Measurements from ENCODE around the gene ETFDH. TPM values are rescaled to one million over a fixed set of nuclear protein-coding genes. Genes with fewer than 3 reads are reported as not detected.
"Not testable (repeated sequence)": the region's sequence is repeated elsewhere in the genome, so short reads cannot be mapped to it uniquely, and the experiment has no call there.

The ETFDH gene
- total RNA-seq, 2 donors from 2014 or later = 16.0 to 22.2 TPM

DNA sequence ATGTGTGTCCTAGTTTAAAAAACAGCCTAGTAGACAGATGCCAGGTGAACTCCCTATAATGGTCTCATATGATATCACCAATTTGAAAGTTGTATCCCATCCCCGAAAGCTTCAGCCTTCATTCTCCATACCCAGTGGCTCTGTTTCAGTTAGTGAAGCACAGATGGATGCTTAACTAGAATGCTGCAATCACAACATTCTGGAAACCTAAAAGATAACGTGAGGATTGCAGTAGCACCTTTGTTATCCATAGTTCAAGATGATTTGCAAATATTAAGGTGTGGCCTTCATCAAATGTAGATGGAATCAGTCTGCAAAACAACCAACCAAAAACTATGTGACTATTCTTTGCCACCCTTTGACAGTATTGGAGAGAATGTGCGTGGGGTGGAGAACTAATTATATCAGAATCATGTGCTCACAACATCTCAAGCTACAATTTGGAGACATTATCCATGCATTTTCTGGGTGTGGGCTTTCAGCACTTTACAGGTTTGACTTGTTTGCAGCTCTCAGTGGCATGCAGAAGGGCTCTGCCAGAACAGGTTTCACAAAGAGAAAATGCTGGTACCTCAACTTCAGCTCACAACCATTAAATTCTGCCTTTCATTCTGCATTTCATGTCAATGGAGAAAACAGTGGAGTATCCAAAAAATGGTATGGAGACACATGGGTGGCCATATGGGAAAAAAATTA, 69.4 kb downstream of the ETFDH start:
- no peak for ATAC-seq
- Mint-ChIP-seq H3K4me1 (no peaks in the 10 kb centered on the region), H3K27ac (no peak overlapping the region), H3K4me3 (no peak overlapping the region), H3K27me3 (no peaks in the 10 kb centered on the region), H3K36me3 (ENCODE audit: low read depth) (peaks cover 2% of the 10 kb centered on the region)
- no peaks in the 10 kb centered on the region for H3K9me3 ChIP-seq (ENCODE audit: control insufficient read depth, low read length, poor library complexity, severe bottlenecking)
- DNase-seq = no peak

DNA sequence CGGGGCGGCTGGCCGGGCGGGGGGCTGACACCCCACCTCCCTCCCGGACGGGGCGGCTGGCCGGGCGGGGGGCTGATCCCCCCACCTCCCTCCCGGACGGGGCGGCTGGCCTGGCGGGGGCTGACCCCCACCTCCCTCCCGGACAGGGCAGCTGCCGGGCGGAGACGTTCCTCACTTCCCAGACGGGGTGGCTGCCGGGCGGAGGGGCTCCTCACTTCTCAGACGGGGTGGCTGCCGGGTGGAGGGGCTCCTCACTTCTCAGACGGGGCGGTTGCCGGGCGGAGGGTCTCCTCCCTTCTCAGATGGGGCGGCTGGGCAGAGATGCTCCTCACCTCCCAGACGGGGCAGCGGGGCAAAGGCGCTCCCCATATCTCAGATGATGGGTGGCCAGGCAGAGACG, 74.4 kb downstream of the ETFDH start:
- DNase-seq; H3K27ac Mint-ChIP-seq; H3K4me3 Mint-ChIP-seq; H3K27me3 Mint-ChIP-seq; H3K4me1 Mint-ChIP-seq; H3K36me3 Mint-ChIP-seq (ENCODE audit: low read depth); ATAC-seq; H3K9me3 ChIP-seq (ENCODE audit: control insufficient read depth, low read length, poor library complexity, severe bottlenecking): not testable (repeated sequence)

DNA sequence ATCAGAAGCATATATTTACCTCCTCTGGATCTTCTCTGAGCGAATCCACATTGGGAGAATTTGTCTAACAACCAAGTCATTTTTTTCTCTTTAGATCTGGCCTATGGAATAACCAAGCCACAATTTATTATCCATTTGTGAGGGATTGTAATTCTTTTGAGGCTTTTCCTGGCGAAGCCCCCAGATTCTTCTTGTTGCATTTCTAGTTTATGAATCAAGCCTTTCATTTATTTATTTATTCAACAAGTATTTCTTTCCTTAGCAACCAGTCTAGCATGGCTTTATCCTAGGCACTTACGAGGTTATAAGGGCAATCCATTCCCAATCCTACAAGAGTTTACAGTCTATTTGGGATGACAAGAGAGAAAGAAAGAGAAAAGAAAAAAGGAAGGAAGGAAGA, 78.3 kb downstream of the ETFDH start:
- H3K4me3 Mint-ChIP-seq = no peak overlapping the region
- no peak for ATAC-seq
- H3K9me3 ChIP-seq (ENCODE audit: control insufficient read depth, low read length, poor library complexity, severe bottlenecking) = no peaks in the 10 kb centered on the region
- H3K27me3 Mint-ChIP-seq = peaks cover 4% of the 10 kb centered on the region
- DNase-seq = no peak
- H3K4me1 Mint-ChIP-seq = peaks cover 2% of the 10 kb centered on the region
- H3K27ac Mint-ChIP-seq = no peak overlapping the region
- H3K36me3 Mint-ChIP-seq (ENCODE audit: low read depth) = peaks cover 2% of the 10 kb centered on the region

DNA sequence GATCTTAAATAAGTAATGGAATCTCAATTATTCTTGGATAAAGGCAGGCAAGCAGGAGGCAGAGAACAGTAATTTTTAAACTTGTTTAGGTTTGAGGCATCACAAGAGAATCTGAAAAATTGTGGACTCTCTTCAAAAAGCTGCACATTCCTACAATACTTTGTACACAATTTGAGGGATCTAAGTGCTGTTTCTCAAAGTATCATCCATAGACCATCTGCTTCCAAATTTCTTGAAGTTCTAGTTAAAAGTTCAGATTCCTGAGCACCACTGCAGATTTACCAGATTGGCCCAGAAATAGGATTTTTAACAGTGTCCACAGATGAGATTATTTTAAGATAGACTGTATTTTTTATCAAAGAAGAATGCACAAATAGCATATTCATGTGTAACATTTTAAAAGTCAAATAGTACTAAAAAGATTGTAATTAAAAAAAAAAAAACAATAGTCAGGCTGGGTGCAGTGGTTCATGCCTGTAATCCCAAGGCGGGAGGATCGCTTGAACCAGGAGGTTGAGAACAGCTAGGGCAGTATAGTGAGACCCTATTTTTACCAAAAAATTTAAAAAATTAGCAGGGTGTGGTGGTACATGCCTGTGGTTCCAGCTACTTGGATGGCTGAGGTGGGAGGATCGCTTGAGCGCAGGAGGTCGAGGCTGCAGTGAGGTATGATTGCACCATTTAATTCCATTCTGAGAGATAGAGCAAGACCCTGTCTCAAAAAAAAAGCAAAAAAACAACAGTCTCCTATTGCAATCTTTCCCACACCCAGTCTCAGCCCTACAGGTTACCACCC, 82.5 kb downstream of the ETFDH start:
- H3K27me3 Mint-ChIP-seq = peaks cover 13% of the 10 kb centered on the region
- no peak for DNase-seq
- no peak for ATAC-seq
- no peak overlapping the region for H3K27ac Mint-ChIP-seq
- H3K36me3 Mint-ChIP-seq (ENCODE audit: low read depth) = peaks cover under 1% of the 10 kb centered on the region
- no peaks in the 10 kb centered on the region for H3K9me3 ChIP-seq (ENCODE audit: control insufficient read depth, low read length, poor library complexity, severe bottlenecking)
- H3K4me3 Mint-ChIP-seq = no peak overlapping the region
- peaks cover 2% of the 10 kb centered on the region for H3K4me1 Mint-ChIP-seq

DNA sequence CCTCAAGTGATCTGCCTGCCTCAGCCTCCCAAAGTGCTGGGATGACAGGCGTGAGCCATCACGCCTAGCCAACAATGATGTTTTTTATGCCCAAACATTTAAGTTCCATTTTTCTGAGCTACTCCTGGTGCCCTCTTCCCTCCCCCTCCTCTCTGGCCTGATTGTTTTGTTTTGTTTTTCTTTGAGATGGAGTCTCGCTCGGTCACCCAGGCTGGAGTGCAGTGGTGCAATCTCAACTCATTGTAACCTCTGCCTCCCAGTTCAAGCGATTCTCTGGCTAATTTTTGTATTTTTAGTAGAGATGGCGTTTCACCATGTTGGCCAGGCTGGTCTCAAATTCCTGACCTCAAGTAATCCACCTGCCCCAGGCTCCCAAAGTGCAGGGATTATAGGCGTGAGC, 83.7 kb downstream of the ETFDH start:
- H3K27ac Mint-ChIP-seq; ATAC-seq; DNase-seq; H3K9me3 ChIP-seq (ENCODE audit: control insufficient read depth, low read length, poor library complexity, severe bottlenecking); H3K4me3 Mint-ChIP-seq; H3K36me3 Mint-ChIP-seq (ENCODE audit: low read depth); H3K4me1 Mint-ChIP-seq: not testable (repeated sequence)
- peaks cover 18% of the 10 kb centered on the region for H3K27me3 Mint-ChIP-seq

DNA sequence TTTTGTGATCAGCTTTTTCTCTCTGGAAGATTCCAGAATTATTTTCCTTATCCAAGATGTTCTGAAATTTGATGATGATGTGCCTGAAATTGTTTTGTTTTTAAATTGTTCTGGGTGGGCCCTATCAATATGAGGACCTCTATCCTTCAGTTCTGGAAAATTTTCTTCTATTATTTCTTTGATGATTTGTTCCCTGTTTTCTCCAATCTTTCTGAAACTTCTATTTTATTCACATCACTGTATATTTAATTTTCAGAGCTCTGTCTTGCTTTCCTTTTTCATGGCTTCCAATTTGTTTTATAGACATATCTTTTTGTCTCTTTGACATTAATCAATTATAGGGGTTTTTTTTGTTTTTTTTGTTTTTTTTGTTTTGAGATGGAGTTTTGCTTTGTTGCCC, 84.5 kb downstream of the ETFDH start:
- Mint-ChIP-seq H3K4me3 (no peak overlapping the region), H3K27me3 (peaks cover 22% of the 10 kb centered on the region), H3K27ac (no peak overlapping the region), H3K4me1 (no peaks in the 10 kb centered on the region), H3K36me3 (ENCODE audit: low read depth) (no peaks in the 10 kb centered on the region)
- ATAC-seq (no peak), DNase-seq (no peak)
- no peaks in the 10 kb centered on the region for H3K9me3 ChIP-seq (ENCODE audit: control insufficient read depth, low read length, poor library complexity, severe bottlenecking)

DNA sequence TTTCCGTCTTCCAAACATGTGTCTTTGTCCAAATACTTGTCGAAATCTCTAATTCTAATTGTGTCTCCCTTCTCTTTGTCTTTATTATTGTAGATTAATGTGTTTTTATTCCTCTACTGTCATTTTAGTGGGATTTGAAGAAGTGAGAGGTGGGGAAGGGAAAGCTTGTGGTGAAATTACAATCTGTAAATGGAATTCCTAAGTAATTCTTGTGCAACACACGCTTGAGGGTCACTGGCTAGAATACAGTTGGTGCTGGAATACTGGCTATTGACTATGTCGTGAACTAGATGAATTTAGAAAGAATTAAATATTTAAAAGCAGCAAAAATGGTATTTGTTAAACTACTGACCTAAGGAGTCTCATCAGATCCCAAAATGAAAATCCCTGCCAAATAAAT, 86.0 kb downstream of the ETFDH start:
- H3K9me3 ChIP-seq (ENCODE audit: control insufficient read depth, low read length, poor library complexity, severe bottlenecking) = no peaks in the 10 kb centered on the region
- no peaks in the 10 kb centered on the region for H3K4me1 Mint-ChIP-seq
- H3K27ac Mint-ChIP-seq = no peak overlapping the region
- peaks cover 35% of the 10 kb centered on the region for H3K27me3 Mint-ChIP-seq
- ATAC-seq = no peak
- H3K4me3 Mint-ChIP-seq = no peak overlapping the region
- H3K36me3 Mint-ChIP-seq (ENCODE audit: low read depth) = peaks cover 3% of the 10 kb centered on the region
- no peak for DNase-seq

DNA sequence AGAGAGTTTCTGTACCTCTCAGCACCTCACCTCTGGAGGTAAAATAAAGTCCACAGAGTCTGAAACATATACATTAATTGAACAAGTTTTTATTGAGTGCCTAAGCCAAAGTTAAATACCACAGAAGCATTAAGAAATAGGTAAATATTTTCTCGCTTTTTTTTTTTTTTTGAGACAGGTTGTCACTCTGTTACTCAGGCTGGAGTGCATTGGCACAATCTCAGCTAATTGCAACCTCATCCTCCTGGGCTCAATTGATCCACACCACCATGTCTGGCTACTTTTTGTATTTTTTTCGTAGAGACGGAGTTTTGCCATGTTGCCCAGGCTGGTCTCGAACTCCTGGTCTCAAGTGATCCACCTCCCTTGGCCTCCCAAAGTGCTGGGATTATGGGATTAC, 86.6 kb downstream of the ETFDH start:
- peaks cover 35% of the 10 kb centered on the region for H3K27me3 Mint-ChIP-seq
- no peak overlapping the region for H3K27ac Mint-ChIP-seq
- ATAC-seq = no peak
- H3K36me3 Mint-ChIP-seq (ENCODE audit: low read depth) = peaks cover 3% of the 10 kb centered on the region
- H3K4me1 Mint-ChIP-seq = no peaks in the 10 kb centered on the region
- no peak overlapping the region for H3K4me3 Mint-ChIP-seq
- no peaks in the 10 kb centered on the region for H3K9me3 ChIP-seq (ENCODE audit: control insufficient read depth, low read length, poor library complexity, severe bottlenecking)
- DNase-seq = no peak

Other genes with a start within 250 kb of the ETFDH start
- not detected for gene RXFP1, start 150.4 kb upstream of the ETFDH start, total RNA-seq
- gene C4orf46, start 409 bp upstream of the ETFDH start, total RNA-seq = 1 to 10 TPM; 6.7 to 8.4 TPM
- gene PPID, start 51.1 kb downstream of the ETFDH start, total RNA-seq = 10 to 100 TPM; 17.5 to 18.8 TPM
- 10 to 100 TPM in 1 of 2 donors, 1 to 10 TPM in 1; 7.7 to 11.5 TPM for gene FNIP2, start 96.7 kb downstream of the ETFDH start, total RNA-seq

Data from T-helper 17 cell (primary cell).